WTC11 (cell line): Measurements from ENCODE around the gene PLBD2. TPM values are rescaled to one million over a fixed set of nuclear protein-coding genes. Genes with fewer than 3 reads are reported as not detected.
A peak's percentile ranks its signal among the peaks of the same experiment; 100 is the strongest.

ENCODE experiments used
- E2F1 ChIP-seq: sonication (generic); formaldehyde crosslinking; IDR thresholded peaks from 2 replicates; pipeline ENCODE4 v1.8.0; 2022; ENCODE audit warnings: mild to moderate bottlenecking, missing genetic modification reagents
- FOXJ3 ChIP-seq: sonication (generic); formaldehyde crosslinking; IDR thresholded peaks from 2 replicates; pipeline ENCODE4 v1.9.0; 2021; ENCODE audit warnings: missing genetic modification reagents, mild to moderate bottlenecking, borderline replicate concordance
- FOXP4 ChIP-seq: sonication (generic); formaldehyde crosslinking; IDR thresholded peaks from 2 replicates; pipeline ENCODE4 v1.8.0; 2022; ENCODE audit warnings: mild to moderate bottlenecking, missing genetic modification reagents
- GABPB1 ChIP-seq: sonication (generic); formaldehyde crosslinking; IDR thresholded peaks from 2 replicates; pipeline ENCODE4 v1.8.1; 2023; ENCODE audit warnings: mild to moderate bottlenecking, missing genetic modification reagents
- MXD4 ChIP-seq: fragments of 250-450 bp; sonication (Bioruptor Pico); IDR thresholded peaks from 2 replicates; pipeline ENCODE4 v1.8.0; 2021; ENCODE audit warnings: mild to moderate bottlenecking, moderate library complexity, borderline replicate concordance
- MYBL2 ChIP-seq: sonication (generic); formaldehyde crosslinking; IDR thresholded peaks from 2 replicates; pipeline ENCODE4 v1.8.1; 2023; ENCODE audit warnings: mild to moderate bottlenecking, moderate library complexity, missing genetic modification reagents
- PREB ChIP-seq: sonication (generic); formaldehyde crosslinking; IDR thresholded peaks from 2 replicates; pipeline ENCODE4 v1.8.1; 2022; ENCODE audit warnings: mild to moderate bottlenecking, missing genetic modification reagents, moderate library complexity, borderline replicate concordance
- SP1 ChIP-seq: sonication (generic); formaldehyde crosslinking; conservative IDR thresholded peaks from 2 replicates; pipeline ENCODE4 v1.8.1; 2022; ENCODE audit warnings: missing genetic modification reagents
- TEAD1 ChIP-seq: sonication (generic); formaldehyde crosslinking; IDR thresholded peaks from 2 replicates; pipeline ENCODE4 v1.8.0; 2022; ENCODE audit warnings: mild to moderate bottlenecking, missing genetic modification reagents
- ZNF219 ChIP-seq: sonication (generic); formaldehyde crosslinking; IDR thresholded peaks from 2 replicates; pipeline ENCODE4 v1.8.0; 2023; ENCODE audit warnings: missing genetic modification reagents, mild to moderate bottlenecking, borderline replicate concordance
- ZNF281 ChIP-seq: sonication (generic); formaldehyde crosslinking; IDR thresholded peaks from 2 replicates; pipeline ENCODE4 v1.8.0; 2023; ENCODE audit warnings: mild to moderate bottlenecking, missing genetic modification reagents
- ZNF416 ChIP-seq: fragments of 250-450 bp; sonication (Bioruptor Pico); IDR thresholded peaks from 2 replicates; pipeline ENCODE4 v1.9.0; 2021; ENCODE audit warnings: mild to moderate bottlenecking, inconsistent platforms
- ZNF423 ChIP-seq: fragments of 250-450 bp; sonication (Bioruptor Pico); IDR thresholded peaks from 2 replicates; pipeline ENCODE4 v2.1.2; 2022; ENCODE audit warnings: mild to moderate bottlenecking, moderate library complexity
- total RNA-seq: library from RNA; stranded (reverse); gene quantifications from 3 replicates; pipeline ENCODE4 v1.2.3, GENCODE V29; 2021
- TF ChIP-seq, protein P1 (sequence below): sonication (generic); formaldehyde crosslinking; IDR thresholded peaks from 2 replicates; pipeline ENCODE4 v1.8.1; 2023; ENCODE audit warnings: mild to moderate bottlenecking, missing genetic modification reagents, moderate library complexity
- TF ChIP-seq, protein P2 (sequence below): sonication (generic); formaldehyde crosslinking; IDR thresholded peaks from 2 replicates; pipeline ENCODE4 v1.8.1; 2023; ENCODE audit warnings: mild to moderate bottlenecking, missing genetic modification reagents, borderline replicate concordance
- TF ChIP-seq, protein P3 (sequence below): sonication (generic); formaldehyde crosslinking; IDR thresholded peaks from 2 replicates; pipeline ENCODE4 v1.8.1; 2022; ENCODE audit warnings: low read depth, missing genetic modification reagents, borderline replicate concordance
- TF ChIP-seq, protein P4 (sequence below): fragments of 250-450 bp; sonication (Bioruptor Pico); conservative IDR thresholded peaks from 2 replicates; pipeline ENCODE4 v1.9.0; 2021; ENCODE audit warnings: mild to moderate bottlenecking
- TF ChIP-seq, protein P5 (sequence below): fragments of 250-450 bp; sonication (Bioruptor Pico); IDR thresholded peaks from 2 replicates; pipeline ENCODE4 v1.9.0; 2021; ENCODE audit warnings: mild to moderate bottlenecking

The PLBD2 gene
- total RNA-seq, 1 experiment from 2014 or later = 34.8 TPM

DNA sequence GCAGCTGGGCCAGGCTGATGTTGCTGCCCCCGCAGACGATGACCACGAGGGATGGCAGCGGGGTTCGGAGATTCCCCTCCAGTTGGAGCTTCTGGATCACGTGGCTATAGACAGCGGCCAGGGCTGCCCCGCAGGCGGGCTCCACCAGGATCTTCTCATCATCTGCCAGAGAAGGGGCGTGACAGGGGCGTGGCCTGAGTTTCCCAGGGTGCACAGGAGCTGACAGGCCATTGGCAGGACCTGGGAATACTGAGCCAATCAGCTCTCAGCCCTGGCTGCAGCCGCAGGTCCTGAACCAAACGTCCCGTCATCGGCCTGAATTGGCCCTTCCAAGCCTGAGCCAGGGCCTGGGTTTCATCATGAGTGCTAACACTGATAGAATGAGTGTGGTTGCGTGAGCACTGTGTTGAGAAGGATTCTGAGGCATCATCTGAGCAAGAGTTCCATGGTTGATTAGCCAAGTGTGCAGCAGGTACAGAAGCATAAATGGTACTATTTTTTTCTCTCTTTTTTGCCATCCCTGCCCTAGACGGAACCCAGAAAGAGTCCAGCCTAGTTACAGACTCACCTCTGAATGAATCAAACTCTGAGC, 34.7 kb downstream of the PLBD2 start (continued):
- TF ChIP-seq, protein P1, sequence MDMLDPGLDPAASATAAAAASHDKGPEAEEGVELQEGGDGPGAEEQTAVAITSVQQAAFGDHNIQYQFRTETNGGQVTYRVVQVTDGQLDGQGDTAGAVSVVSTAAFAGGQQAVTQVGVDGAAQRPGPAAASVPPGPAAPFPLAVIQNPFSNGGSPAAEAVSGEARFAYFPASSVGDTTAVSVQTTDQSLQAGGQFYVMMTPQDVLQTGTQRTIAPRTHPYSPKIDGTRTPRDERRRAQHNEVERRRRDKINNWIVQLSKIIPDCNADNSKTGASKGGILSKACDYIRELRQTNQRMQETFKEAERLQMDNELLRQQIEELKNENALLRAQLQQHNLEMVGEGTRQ (CRISPR knock-in tag) = peak; percentile 86
- no peak for TF ChIP-seq MYBL2 (CRISPR knock-in tag)
- TF ChIP-seq, protein P2, sequence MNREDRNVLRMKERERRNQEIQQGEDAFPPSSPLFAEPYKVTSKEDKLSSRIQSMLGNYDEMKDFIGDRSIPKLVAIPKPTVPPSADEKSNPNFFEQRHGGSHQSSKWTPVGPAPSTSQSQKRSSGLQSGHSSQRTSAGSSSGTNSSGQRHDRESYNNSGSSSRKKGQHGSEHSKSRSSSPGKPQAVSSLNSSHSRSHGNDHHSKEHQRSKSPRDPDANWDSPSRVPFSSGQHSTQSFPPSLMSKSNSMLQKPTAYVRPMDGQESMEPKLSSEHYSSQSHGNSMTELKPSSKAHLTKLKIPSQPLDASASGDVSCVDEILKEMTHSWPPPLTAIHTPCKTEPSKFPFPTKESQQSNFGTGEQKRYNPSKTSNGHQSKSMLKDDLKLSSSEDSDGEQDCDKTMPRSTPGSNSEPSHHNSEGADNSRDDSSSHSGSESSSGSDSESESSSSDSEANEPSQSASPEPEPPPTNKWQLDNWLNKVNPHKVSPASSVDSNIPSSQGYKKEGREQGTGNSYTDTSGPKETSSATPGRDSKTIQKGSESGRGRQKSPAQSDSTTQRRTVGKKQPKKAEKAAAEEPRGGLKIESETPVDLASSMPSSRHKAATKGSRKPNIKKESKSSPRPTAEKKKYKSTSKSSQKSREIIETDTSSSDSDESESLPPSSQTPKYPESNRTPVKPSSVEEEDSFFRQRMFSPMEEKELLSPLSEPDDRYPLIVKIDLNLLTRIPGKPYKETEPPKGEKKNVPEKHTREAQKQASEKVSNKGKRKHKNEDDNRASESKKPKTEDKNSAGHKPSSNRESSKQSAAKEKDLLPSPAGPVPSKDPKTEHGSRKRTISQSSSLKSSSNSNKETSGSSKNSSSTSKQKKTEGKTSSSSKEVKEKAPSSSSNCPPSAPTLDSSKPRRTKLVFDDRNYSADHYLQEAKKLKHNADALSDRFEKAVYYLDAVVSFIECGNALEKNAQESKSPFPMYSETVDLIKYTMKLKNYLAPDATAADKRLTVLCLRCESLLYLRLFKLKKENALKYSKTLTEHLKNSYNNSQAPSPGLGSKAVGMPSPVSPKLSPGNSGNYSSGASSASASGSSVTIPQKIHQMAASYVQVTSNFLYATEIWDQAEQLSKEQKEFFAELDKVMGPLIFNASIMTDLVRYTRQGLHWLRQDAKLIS (CRISPR knock-in tag) = no peak
- no peak for TF ChIP-seq ZNF416 (CRISPR knock-in tag)
- no peak for TF ChIP-seq TEAD1 (CRISPR knock-in tag)
- no peak for TF ChIP-seq MXD4 (CRISPR knock-in tag)
- no peak for TF ChIP-seq ZNF423
- no peak for TF ChIP-seq PREB (CRISPR knock-in tag)
- TF ChIP-seq, protein P3, sequence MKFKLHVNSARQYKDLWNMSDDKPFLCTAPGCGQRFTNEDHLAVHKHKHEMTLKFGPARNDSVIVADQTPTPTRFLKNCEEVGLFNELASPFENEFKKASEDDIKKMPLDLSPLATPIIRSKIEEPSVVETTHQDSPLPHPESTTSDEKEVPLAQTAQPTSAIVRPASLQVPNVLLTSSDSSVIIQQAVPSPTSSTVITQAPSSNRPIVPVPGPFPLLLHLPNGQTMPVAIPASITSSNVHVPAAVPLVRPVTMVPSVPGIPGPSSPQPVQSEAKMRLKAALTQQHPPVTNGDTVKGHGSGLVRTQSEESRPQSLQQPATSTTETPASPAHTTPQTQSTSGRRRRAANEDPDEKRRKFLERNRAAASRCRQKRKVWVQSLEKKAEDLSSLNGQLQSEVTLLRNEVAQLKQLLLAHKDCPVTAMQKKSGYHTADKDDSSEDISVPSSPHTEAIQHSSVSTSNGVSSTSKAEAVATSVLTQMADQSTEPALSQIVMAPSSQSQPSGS (CRISPR knock-in tag) = no peak
- no peak for TF ChIP-seq ZNF281 (CRISPR knock-in tag)
- no peak for TF ChIP-seq FOXJ3 (CRISPR knock-in tag)
- TF ChIP-seq ZNF219 = no peak
- TF ChIP-seq SP1 (CRISPR knock-in tag) = peak; percentile 91
- no peak for TF ChIP-seq FOXP4 (CRISPR knock-in tag)
- no peak for TF ChIP-seq GABPB1 (CRISPR knock-in tag)
- TF ChIP-seq, protein P4, sequence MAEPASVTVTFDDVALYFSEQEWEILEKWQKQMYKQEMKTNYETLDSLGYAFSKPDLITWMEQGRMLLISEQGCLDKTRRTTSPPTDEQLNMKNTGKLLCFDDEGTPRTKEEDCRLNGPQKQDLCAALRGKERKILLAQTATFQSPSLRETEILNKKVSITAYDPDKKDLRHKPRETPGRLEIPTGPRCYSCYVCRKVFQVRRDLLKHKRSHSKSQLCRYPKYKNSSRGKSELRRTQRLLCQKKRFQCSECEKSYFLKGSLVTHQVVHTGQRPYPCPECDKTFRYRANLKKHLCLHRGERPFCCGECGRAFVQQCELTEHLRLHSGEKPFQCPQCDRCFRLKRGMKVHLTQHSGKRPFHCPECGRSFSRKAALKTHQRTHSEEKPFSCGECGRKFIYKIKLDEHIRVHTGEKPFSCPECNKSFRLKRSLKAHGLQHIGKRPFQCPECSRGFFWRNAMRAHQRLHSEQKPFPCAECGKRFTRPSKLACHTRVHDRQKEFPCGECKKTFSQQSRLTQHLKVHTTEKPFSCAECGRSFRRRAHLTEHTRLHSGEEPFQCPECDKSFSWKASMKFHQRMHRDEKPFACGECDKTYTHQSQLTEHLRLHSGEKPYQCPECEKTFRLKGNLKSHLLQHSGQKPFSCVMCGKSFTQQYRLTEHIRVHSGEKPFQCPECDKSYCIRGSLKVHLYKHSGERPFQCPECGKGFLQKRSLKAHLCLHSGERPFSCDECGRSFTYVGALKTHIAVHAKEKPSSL = no peak
- no peak for TF ChIP-seq E2F1 (CRISPR knock-in tag)
- TF ChIP-seq, protein P5, sequence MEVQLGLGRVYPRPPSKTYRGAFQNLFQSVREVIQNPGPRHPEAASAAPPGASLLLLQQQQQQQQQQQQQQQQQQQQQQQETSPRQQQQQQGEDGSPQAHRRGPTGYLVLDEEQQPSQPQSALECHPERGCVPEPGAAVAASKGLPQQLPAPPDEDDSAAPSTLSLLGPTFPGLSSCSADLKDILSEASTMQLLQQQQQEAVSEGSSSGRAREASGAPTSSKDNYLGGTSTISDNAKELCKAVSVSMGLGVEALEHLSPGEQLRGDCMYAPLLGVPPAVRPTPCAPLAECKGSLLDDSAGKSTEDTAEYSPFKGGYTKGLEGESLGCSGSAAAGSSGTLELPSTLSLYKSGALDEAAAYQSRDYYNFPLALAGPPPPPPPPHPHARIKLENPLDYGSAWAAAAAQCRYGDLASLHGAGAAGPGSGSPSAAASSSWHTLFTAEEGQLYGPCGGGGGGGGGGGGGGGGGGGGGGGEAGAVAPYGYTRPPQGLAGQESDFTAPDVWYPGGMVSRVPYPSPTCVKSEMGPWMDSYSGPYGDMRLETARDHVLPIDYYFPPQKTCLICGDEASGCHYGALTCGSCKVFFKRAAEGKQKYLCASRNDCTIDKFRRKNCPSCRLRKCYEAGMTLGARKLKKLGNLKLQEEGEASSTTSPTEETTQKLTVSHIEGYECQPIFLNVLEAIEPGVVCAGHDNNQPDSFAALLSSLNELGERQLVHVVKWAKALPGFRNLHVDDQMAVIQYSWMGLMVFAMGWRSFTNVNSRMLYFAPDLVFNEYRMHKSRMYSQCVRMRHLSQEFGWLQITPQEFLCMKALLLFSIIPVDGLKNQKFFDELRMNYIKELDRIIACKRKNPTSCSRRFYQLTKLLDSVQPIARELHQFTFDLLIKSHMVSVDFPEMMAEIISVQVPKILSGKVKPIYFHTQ (CRISPR knock-in tag) = peak; percentile 41; the same call in 1 of the 2 replicates
